HEK293T (cell line): ENCODE measurements around the gene COASY.

ENCODE experiments used
- ARNT ChIP-seq: fragments of 450-650 bp; IDR thresholded peaks from 2 replicates; pipeline ENCODE4 v1.6.1; 2017; ENCODE audit warnings: mild to moderate bottlenecking
- CTBP1 ChIP-seq: fragments of 450-650 bp; IDR thresholded peaks from 2 replicates; pipeline ENCODE4 v1.6.1; 2016; ENCODE audit warnings: borderline replicate concordance
- FOXK2 ChIP-seq: fragments of 450-650 bp; IDR thresholded peaks from 2 replicates; pipeline ENCODE4 v1.6.1; 2016; ENCODE audit warnings: mild to moderate bottlenecking
- FOXM1 ChIP-seq: fragments of 450-650 bp; IDR thresholded peaks from 2 replicates; pipeline ENCODE4 v1.6.1; 2017; ENCODE audit warnings: mild to moderate bottlenecking, borderline replicate concordance
- HDGF ChIP-seq: fragments of 450-650 bp; IDR thresholded peaks from 2 replicates; pipeline ENCODE4 v1.6.1; 2017; ENCODE audit warnings: antibody characterized with exemption, borderline replicate concordance
- SUZ12 ChIP-seq: fragments of 450-650 bp; IDR thresholded peaks from 2 replicates; pipeline ENCODE4 v1.6.1; 2016; ENCODE audit warnings: mild to moderate bottlenecking
- ZNF384 ChIP-seq: fragments of 450-650 bp; IDR thresholded peaks from 2 replicates; pipeline ENCODE4 v1.6.1; 2016

- TF ChIP-seq ZNF384 = no peak
- TF ChIP-seq CTBP1 = no peak
- no peak for TF ChIP-seq FOXK2
- TF ChIP-seq SUZ12 = no peak
- no peak for TF ChIP-seq HDGF
- TF ChIP-seq ARNT = no peak
- TF ChIP-seq FOXM1 = no peak
These were observed 15.2 kb downstream of the COASY start for GRCh38 chr17:42577140-42577531.
